IMR-90 (cell line): ENCODE measurements around the gene SUDS3. TPM values are rescaled to one million over a fixed set of nuclear protein-coding genes. Genes with fewer than 3 reads are reported as not detected.

Experiments used
- ATAC-seq: fragments of 200-7000 bp; cut with Tn5 transposase; 2 replicates; pipeline ENCODE4 v1.9.1; 2020; ENCODE audit warnings: low read depth, mild to moderate bottlenecking, moderate library complexity
- BruUV-seq: library from RNA; stranded (reverse); fragments of 400-500 nt; replicated peaks from 2 replicates; lab custom pipeline; 2021; lab: Mats Ljungman, UMichigan
- CTCF ChIA-PET: fragments of 300-600 bp; formaldehyde crosslinking; extraction: SDS; loops from one replicate; lab custom pipeline; 2021; ENCODE audit warnings: antibody characterized with exemption; lab: Yijun Ruan, JAX
- POLR2A ChIA-PET: fragments of 300-600 bp; sonication (Branson Sonifier 250); formaldehyde crosslinking; loops from one replicate; lab custom pipeline; 2022; ENCODE audit warnings: antibody characterized with exemption; ENCODE audit not compliant: unreplicated experiment; lab: Charles Lee
- DNase-seq: peaks from one replicate; pipeline ENCODE4 v3.0.0; 2013
- H2AFZ ChIP-seq: replicated peaks from 2 replicates; pipeline ENCODE3; 2013; ENCODE audit warnings: low read length, mild to moderate bottlenecking; ENCODE audit not compliant: poor library complexity
- H2AK5ac ChIP-seq: 2 replicates; pipeline ENCODE4 v1.6.1; 2013; ENCODE audit warnings: low read depth, low read length, inconsistent platforms
- H2AK9ac ChIP-seq: replicated peaks from 2 replicates; pipeline ENCODE3; 2013; ENCODE audit warnings: mild to moderate bottlenecking, low read depth, low read length, moderate library complexity; ENCODE audit not compliant: poor library complexity
- H2BK120ac ChIP-seq: 2 replicates; pipeline ENCODE4 v1.6.1; 2013; ENCODE audit warnings: low read depth, low read length, inconsistent platforms
- H2BK15ac ChIP-seq: 3 replicates; pipeline ENCODE4 v1.6.1; 2013; ENCODE audit warnings: low read depth, low read length, inconsistent platforms
- H2BK20ac ChIP-seq: 2 replicates; pipeline ENCODE4 v1.6.1; 2013; ENCODE audit warnings: low read depth, mild to moderate bottlenecking, inconsistent platforms, low read length, moderate library complexity
- H2BK5ac ChIP-seq: 2 replicates; pipeline ENCODE4 v1.6.1; 2013; ENCODE audit warnings: mild to moderate bottlenecking, low read depth, low read length, inconsistent platforms; ENCODE audit not compliant: poor library complexity, severe bottlenecking
- H3K14ac ChIP-seq: replicated peaks from 2 replicates; pipeline ENCODE4 v1.6.1; 2013; ENCODE audit warnings: low read depth, low read length, inconsistent platforms
- H3K18ac ChIP-seq: 2 replicates; pipeline ENCODE4 v1.6.1; 2013; ENCODE audit warnings: low read depth, low read length, control low read depth
- H3K23ac ChIP-seq: 2 replicates; pipeline ENCODE4 v1.6.1; 2013; ENCODE audit warnings: low read depth, low read length, inconsistent platforms
- H3K27ac ChIP-seq: 2 replicates; pipeline ENCODE4 v1.5.1; 2013; ENCODE audit warnings: mild to moderate bottlenecking, control low read depth, low read length; ENCODE audit not compliant: insufficient read depth
- H3K27me3 ChIP-seq: 2 replicates; pipeline ENCODE4 v1.6.1; 2013; ENCODE audit warnings: low read length; ENCODE audit not compliant: control insufficient read depth, insufficient read depth
- H3K36me3 ChIP-seq: 2 replicates; pipeline ENCODE4 v1.6.1; 2013; ENCODE audit warnings: low read length, mixed read lengths; ENCODE audit not compliant: control insufficient read depth, insufficient read depth
- H3K4ac ChIP-seq: 2 replicates; pipeline ENCODE4 v1.6.1; 2013; ENCODE audit warnings: low read depth, low read length, inconsistent platforms
- H3K4me1 ChIP-seq: 2 replicates; pipeline ENCODE4 v1.6.1; 2013; ENCODE audit warnings: low read length, mixed read lengths; ENCODE audit not compliant: control insufficient read depth, insufficient read depth
- H3K4me2 ChIP-seq: 2 replicates; pipeline ENCODE4 v1.6.1; 2013; ENCODE audit warnings: low read depth, mild to moderate bottlenecking, control low read depth, low read length, moderate library complexity
- H3K4me3 ChIP-seq: 2 replicates; pipeline ENCODE4 v1.5.1; 2013; ENCODE audit warnings: low read depth, mild to moderate bottlenecking, control low read depth, low read length, moderate library complexity; ENCODE audit not compliant: insufficient read depth
- H3K56ac ChIP-seq: 2 replicates; pipeline ENCODE4 v1.6.1; 2013; ENCODE audit warnings: low read length, inconsistent platforms; ENCODE audit not compliant: insufficient read depth; ENCODE audit errors: extremely low read depth
- H3K79me1 ChIP-seq, 2 experiments: 2 replicates each; pipeline ENCODE4 v1.6.1; 2013; ENCODE audit warnings: low read length in 2 of 2, inconsistent platforms in 1 of 2, low read depth in 1 of 2
- H3K9ac ChIP-seq: 2 replicates; pipeline ENCODE4 v1.6.1; 2013; ENCODE audit warnings: low read depth, low read length, control low read depth
- H3K9me1 ChIP-seq: 2 replicates; pipeline ENCODE4 v1.6.1; 2013; ENCODE audit warnings: low read length, inconsistent platforms; ENCODE audit not compliant: insufficient read depth
- H3K9me3 ChIP-seq: 2 replicates; pipeline ENCODE4 v1.6.1; 2013; ENCODE audit warnings: low read length; ENCODE audit not compliant: control insufficient read depth, insufficient read depth
- H4K20me1 ChIP-seq: 2 replicates; pipeline ENCODE4 v1.6.1; 2013; ENCODE audit warnings: low read length, inconsistent platforms; ENCODE audit not compliant: insufficient read depth
- H4K5ac ChIP-seq: 2 replicates; pipeline ENCODE4 v1.6.1; 2013; ENCODE audit warnings: mild to moderate bottlenecking, low read depth, low read length, control low read depth
- H4K8ac ChIP-seq, 2 experiments: 2 replicates each; pipeline ENCODE4 v1.6.1; 2013; ENCODE audit warnings: low read depth in 2 of 2, low read length in 2 of 2, control low read depth in 1 of 2, inconsistent platforms in 1 of 2
- H4K91ac ChIP-seq: 2 replicates; pipeline ENCODE4 v1.6.1; 2013; ENCODE audit warnings: low read depth, low read length, inconsistent platforms; ENCODE audit not compliant: insufficient read depth
- CEBPB ChIP-seq: IDR thresholded peaks from 2 replicates; pipeline ENCODE4 v1.6.1; 2012; ENCODE audit warnings: low read depth, low read length, improper control_type of control experiment
- RAD21 ChIP-seq: IDR thresholded peaks from 2 replicates; pipeline ENCODE4 v1.6.1; 2012; ENCODE audit warnings: low read length, improper control_type of control experiment
- RCOR1 ChIP-seq: IDR thresholded peaks from 2 replicates; pipeline ENCODE4 v1.6.1; 2012; ENCODE audit warnings: mild to moderate bottlenecking, low read length, improper control_type of control experiment; ENCODE audit not compliant: insufficient replicate concordance
- WGBS, 2 experiments: methylation state at CpG; one replicate each; pipeline versions ENCODE4 v1.1.5 to v1.1.7; 2013; ENCODE audit warnings: missing lambda C conversion rate in 2 of 2; ENCODE audit not compliant: insufficient read length in 1 of 2; ENCODE audit errors: extremely low coverage in 2 of 2; 5-methylcytosine and 5-hydroxymethylcytosine counted together
- dilution Hi-C: fragments of 300-500 bp; cut with HindIII; formaldehyde crosslinking; loops from one replicate; pipeline ENCODE4 v1.14.3; 2018; ENCODE audit warnings: low sequenced_read_pairs; ENCODE audit not compliant: unreplicated experiment
- in situ Hi-C: fragments of 300-500 bp; cut with MboI; formaldehyde crosslinking; loops from 3 replicates; pipeline ENCODE4 v1.14.3; 2019; ENCODE audit warnings: low sequenced_read_pairs, inconsistent platforms, mixed read lengths
- intact Hi-C: fragments of 100-400 bp; cut with micrococcal nuclease; formaldehyde crosslinking; loops from 2 replicates; pipeline ENCODE4 v1.10.0; 2022
- polyA plus RNA-seq, 3 experiments: library from polyadenylated mRNA; depleted of rRNA; stranded (reverse); fragments of >200 nt; gene quantifications; 2 replicates each; pipeline ENCODE4 v1.2.3, GENCODE V29; 2012; ENCODE audit warnings: low replicate concordance in 1 of 3
- total RNA-seq: library from RNA; depleted of rRNA; stranded (reverse); fragments of >200 nt; gene quantifications from 2 replicates; pipeline ENCODE4 v1.2.3, GENCODE V29; 2012

Gene SUDS3
- total and polyA plus RNA-seq, 2 of the 4 experiments (the other 2 are of a cell fraction) = 13.4 to 13.8 TPM

GRCh38 chr12:118455327-118455726, 79.0 kb downstream of the SUDS3 start:
- ATAC-seq = no peak
- H3K23ac ChIP-seq = no peak overlapping the region
- TF ChIP-seq CEBPB = no peak
- no peak for TF ChIP-seq RAD21
- no peak for TF ChIP-seq RCOR1
- H2AK5ac ChIP-seq = no peak overlapping the region
- H2BK20ac ChIP-seq = no peak overlapping the region
- no peak overlapping the region for H4K8ac ChIP-seq
- no peaks in the 10 kb centered on the region for H3K27me3 ChIP-seq
- H2AFZ ChIP-seq = no peak overlapping the region
- no peak overlapping the region for H2AK9ac ChIP-seq
- H2BK5ac ChIP-seq = no peak overlapping the region
- H3K4me1 ChIP-seq = no peaks in the 10 kb centered on the region
- no TSS peak for BruUV-seq
- H3K4me3 ChIP-seq = no peak overlapping the region
- H3K18ac ChIP-seq = no peak overlapping the region
- H3K14ac ChIP-seq = no peak overlapping the region
- no peak overlapping the region for H3K56ac ChIP-seq
- no peaks in the 10 kb centered on the region for H3K36me3 ChIP-seq
- H2BK15ac ChIP-seq = no peak overlapping the region
- ChIA-PET POLR2A (no interaction called here), CTCF (interaction anchor here (0.6 kb wide), 1 partner anchor 886 kb away, joined by 5 read pairs; no protein-coding TSS in a partner anchor)
- no peak overlapping the region for H4K5ac ChIP-seq
- no peak overlapping the region for H3K4me2 ChIP-seq
- H3K9me3 ChIP-seq = no peaks in the 10 kb centered on the region; the same call in 1 of the 2 replicates
- H3K9ac ChIP-seq = no peak overlapping the region
- in situ Hi-C loops = no loop called here
- no peak overlapping the region for H3K4ac ChIP-seq
- no CpG with 5 or more reads among the region's 3 CpGs for WGBS, 2 experiments
- H4K91ac ChIP-seq = no peak overlapping the region
- DNase-seq = no peak
- H2BK120ac ChIP-seq = no peak overlapping the region
- H3K27ac ChIP-seq = no peak overlapping the region
- dilution Hi-C loops = no loop called here
- H3K79me1 ChIP-seq = no peaks in the 10 kb centered on the region
- intact Hi-C loops = no loop called here
- H3K9me1 ChIP-seq = no peaks in the 10 kb centered on the region
- no peaks in the 10 kb centered on the region for H4K20me1 ChIP-seq
